HepG2 (cell line): ENCODE results near the gene LSM12. TPM values are rescaled to one million over a fixed set of nuclear protein-coding genes. Genes with fewer than 3 reads are reported as not detected.

Experiments used
- BRF2 ChIP-seq: sonication (generic); formaldehyde crosslinking; IDR thresholded peaks from 2 replicates; pipeline ENCODE4 v1.8.1; 2022; ENCODE audit warnings: mild to moderate bottlenecking, missing genetic modification reagents
- CERS6 ChIP-seq: sonication (generic); formaldehyde crosslinking; IDR thresholded peaks from 2 replicates; pipeline ENCODE4 v1.5.0; 2020; ENCODE audit warnings: missing genetic modification reagents
- EEA1 ChIP-seq: sonication (generic); formaldehyde crosslinking; IDR thresholded peaks from 2 replicates; pipeline ENCODE4 v1.5.1; 2020; ENCODE audit warnings: mild to moderate bottlenecking, missing genetic modification reagents, borderline replicate concordance
- EED ChIP-seq: sonication (generic); formaldehyde crosslinking; IDR thresholded peaks from 2 replicates; pipeline ENCODE4 v1.5.0; 2020; ENCODE audit warnings: mild to moderate bottlenecking, missing genetic modification reagents
- FOXO4 ChIP-seq: sonication (generic); formaldehyde crosslinking; conservative IDR thresholded peaks from 2 replicates; pipeline ENCODE4 v1.8.1; 2023; ENCODE audit warnings: missing genetic modification reagents
- GTF3A ChIP-seq: sonication (generic); formaldehyde crosslinking; conservative IDR thresholded peaks from 2 replicates; pipeline ENCODE4 v1.4.0; 2020; ENCODE audit warnings: mild to moderate bottlenecking, missing genetic modification reagents
- LRRFIP1 ChIP-seq: sonication (generic); formaldehyde crosslinking; conservative IDR thresholded peaks from 2 replicates; pipeline ENCODE4 v1.4.0; 2020; ENCODE audit warnings: missing genetic modification reagents
- MED8 ChIP-seq: sonication (generic); formaldehyde crosslinking; IDR thresholded peaks from 2 replicates; pipeline ENCODE4 v1.8.1; 2023; ENCODE audit warnings: mild to moderate bottlenecking, missing genetic modification reagents; ENCODE audit not compliant: insufficient replicate concordance
- NFKBIZ ChIP-seq: IDR thresholded peaks from 2 replicates; pipeline ENCODE4 v1.6.1; 2018; ENCODE audit warnings: missing genetic modification reagents, missing compliant biosample characterization
- NR2F6 ChIP-seq, 2 experiments: IDR thresholded peaks; 2 replicates each; pipeline ENCODE4 v1.6.1; 2016; ENCODE audit warnings: antibody characterized with exemption in 1 of 2, mild to moderate bottlenecking in 1 of 2
- SKI ChIP-seq: fragments of 450-650 bp; IDR thresholded peaks from one replicate; pipeline ENCODE4 v1.6.1; 2018; ENCODE audit warnings: mild to moderate bottlenecking; ENCODE audit not compliant: partially characterized antibody
- SMAD3 ChIP-seq: sonication (generic); formaldehyde crosslinking; IDR thresholded peaks from 2 replicates; pipeline ENCODE4 v1.4.0; 2020; ENCODE audit warnings: missing genetic modification reagents
- SMC3 ChIP-seq: IDR thresholded peaks from 2 replicates; pipeline ENCODE4 v1.6.1; 2011; ENCODE audit warnings: low read length, improper control_type of control experiment
- SNAPC4 ChIP-seq: sonication (generic); formaldehyde crosslinking; IDR thresholded peaks from 2 replicates; pipeline ENCODE4 v1.4.0; 2020; ENCODE audit warnings: mild to moderate bottlenecking, missing genetic modification reagents
- ZBTB42 ChIP-seq: sonication (generic); formaldehyde crosslinking; IDR thresholded peaks from 2 replicates; pipeline ENCODE4 v1.5.0; 2020; ENCODE audit warnings: mild to moderate bottlenecking, missing genetic modification reagents
- ZNF138 ChIP-seq: sonication (generic); formaldehyde crosslinking; IDR thresholded peaks from 2 replicates; pipeline ENCODE4 v1.5.0; 2020; ENCODE audit warnings: mild to moderate bottlenecking, low read depth, missing genetic modification reagents
- ZNF552 ChIP-seq: sonication (generic); formaldehyde crosslinking; IDR thresholded peaks from 2 replicates; pipeline ENCODE4 v1.9.0; 2022; ENCODE audit warnings: missing genetic modification reagents, mild to moderate bottlenecking, borderline replicate concordance
- polyA plus RNA-seq, 8 experiments: library from polyadenylated mRNA; depleted of rRNA in 3 of 8; stranded (reverse) in 7 of 8; unstranded in 1 of 8; fragments of >200 nt; fragmentation: Illumina TruSeq in 4 of 8; extraction: Trizol in 4 of 8; gene quantifications; 2 replicates each; pipeline versions ENCODE4 v1.2.1 to v1.2.3, GENCODE V29; 2011 to 2016; ENCODE audit warnings: low read depth in 4 of 8, missing spikeins in 1 of 8, mixed read lengths in 1 of 8; ENCODE audit not compliant: insufficient read depth in 1 of 8
- total RNA-seq, 5 experiments: library from RNA; depleted of rRNA; stranded (reverse); fragments of >200 nt; fragmentation: Illumina TruSeq; extraction: Trizol; gene quantifications; 2 replicates each; pipeline ENCODE4 v1.2.3, GENCODE V29; 2016; ENCODE audit warnings: low read depth in 1 of 5

The LSM12 gene
- total and polyA plus RNA-seq, 2 of the 13 experiments (the other 11 are each of a cell fraction or from before 2014, with no cell fraction given): 52.8 to 55.7 TPM

- TF ChIP-seq SNAPC4 (CRISPR knock-in tag) (peak; percentile 97), EED (CRISPR knock-in tag) (peak; percentile 73; the same call in 1 of the 2 replicates), ZNF138 (CRISPR knock-in tag) (no peak; the same call in 1 of the 2 replicates), CERS6 (no peak), BRF2 (CRISPR knock-in tag) (peak; percentile 90), LRRFIP1 (CRISPR knock-in tag) (no peak), NFKBIZ (CRISPR knock-in tag) (peak; percentile 89), SKI (peak; percentile 95), EEA1 (peak; percentile 25; the same call in 1 of the 2 replicates), ZBTB42 (peak; percentile 86; the same call in 1 of the 2 replicates), ZNF552 (no peak; the same call in 1 of the 2 replicates), SMAD3 (peak; percentile 95), NR2F6 (IDR thresholded peaks at IDR 0.05) (peak; percentile 93), NR2F6 (CRISPR knock-in tag; IDR thresholded peaks at IDR 0.05) (peak; percentile 97), MED8 (CRISPR knock-in tag) (peak; percentile 98), FOXO4 (no peak), GTF3A (CRISPR knock-in tag) (0 out of 2 replicates have a peak, but pooled peaks have one; percentile 72), SMC3 (peak; percentile 43; the same call in 1 of the 2 replicates)
These were observed 44.6 kb upstream of the LSM12 start (continued) for GRCh38 chr17:44110823-44111633.
